ENCODE measurements around the gene MPP3.
"Not testable (repeated sequence)": the region's sequence is repeated elsewhere in the genome, so short reads cannot be mapped to it uniquely, and the experiment has no call there.

Gene MPP3

DNA sequence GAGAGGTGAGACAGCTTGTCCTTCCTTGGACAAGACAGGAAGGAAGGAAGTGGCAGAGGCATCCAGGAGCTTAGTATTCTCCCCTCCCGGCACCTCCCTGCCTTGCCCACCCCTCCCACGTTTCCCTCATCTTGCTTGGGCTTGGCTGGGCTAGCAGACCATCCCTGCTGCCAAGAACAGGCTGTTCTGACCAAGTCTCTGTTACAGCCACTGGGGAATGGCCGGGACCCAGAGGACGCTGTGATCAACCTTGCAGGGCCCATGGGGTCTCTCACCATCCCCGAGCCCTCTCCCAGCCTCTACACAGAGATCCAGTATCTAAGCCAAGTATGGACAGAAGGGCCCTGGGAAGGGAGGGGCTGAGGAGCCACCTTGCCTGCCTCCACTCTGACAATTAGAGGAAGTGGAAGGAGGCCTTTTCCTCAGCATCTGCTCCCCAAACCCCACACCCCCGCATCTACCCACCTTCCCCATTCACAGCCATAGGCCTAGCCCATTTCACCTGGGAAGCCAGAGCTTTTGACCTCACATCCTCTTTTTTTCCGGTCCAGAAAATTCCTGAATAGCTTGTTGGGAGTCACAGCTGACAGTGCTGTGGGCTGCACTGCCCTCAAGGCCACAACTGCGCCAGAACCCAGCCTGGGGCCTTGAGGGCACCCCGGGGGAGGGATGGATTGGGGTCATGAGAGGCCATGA, 28.1 kb upstream of the MPP3 start:
- DNase-seq, result no peak

DNA sequence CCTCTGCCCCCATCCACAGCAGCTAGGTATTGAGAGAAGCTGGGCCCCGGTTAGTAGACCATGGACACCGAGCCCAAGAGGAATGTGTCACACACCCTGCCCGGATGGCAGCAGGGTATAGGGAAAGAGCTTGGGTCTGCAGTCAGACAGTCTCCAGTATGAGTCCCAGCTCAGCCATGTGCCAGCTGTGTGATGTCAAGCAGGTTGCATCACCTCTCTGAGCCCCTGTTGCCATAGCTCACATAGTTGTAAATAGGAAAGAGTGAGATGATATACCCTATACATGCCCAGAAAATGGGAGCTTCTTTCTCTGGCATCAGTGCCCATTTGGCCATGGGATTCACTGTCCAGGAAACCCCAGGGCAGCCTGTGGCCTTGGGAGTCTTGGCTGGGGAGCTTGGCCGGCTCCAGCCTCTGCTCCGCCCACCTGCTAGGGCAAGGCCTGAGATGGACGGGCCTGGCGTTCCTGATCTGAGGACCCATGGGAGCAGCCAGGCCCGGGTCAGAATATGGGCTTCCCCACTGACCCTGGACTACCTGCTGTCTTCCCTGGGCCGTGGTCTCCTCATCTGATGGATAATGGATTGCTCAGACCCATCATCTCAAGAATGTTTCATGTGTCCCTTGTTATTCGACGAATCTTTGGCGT, 27.3 kb upstream of the MPP3 start:
- DNase-seq, result peak; percentile 8

DNA sequence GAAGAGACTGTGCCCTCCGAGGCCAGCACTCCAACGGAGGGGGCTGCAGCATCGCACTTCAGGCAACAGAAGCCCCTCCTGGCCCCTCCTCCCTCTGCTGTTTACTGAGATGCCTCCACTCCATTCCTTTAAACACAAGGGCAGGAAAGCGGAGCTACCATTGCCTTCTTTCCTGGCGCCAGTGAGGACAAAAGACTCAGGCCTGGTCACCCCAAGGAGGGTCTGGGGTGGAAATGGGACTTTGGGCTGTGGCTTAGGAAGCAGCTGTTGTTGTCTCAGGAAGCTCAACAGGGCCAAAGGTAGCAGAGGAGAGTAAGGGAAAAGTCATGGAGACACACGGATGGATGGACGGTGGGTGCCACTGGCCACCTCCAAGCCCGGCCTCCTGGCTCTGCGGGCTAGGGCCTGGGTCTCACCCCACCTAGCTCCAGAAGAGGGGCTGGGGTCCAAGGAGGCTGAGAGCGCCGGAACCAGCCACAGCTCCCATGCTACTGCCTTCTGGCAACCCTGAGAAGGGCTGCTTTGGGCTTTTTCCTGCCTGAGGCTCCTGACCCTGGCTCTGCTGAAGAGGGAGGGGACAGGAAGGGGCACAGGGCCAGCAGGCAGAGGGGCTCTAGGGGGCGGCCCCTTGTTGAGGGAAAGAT, 25.1 kb upstream of the MPP3 start:
- no peak for DNase-seq

DNA sequence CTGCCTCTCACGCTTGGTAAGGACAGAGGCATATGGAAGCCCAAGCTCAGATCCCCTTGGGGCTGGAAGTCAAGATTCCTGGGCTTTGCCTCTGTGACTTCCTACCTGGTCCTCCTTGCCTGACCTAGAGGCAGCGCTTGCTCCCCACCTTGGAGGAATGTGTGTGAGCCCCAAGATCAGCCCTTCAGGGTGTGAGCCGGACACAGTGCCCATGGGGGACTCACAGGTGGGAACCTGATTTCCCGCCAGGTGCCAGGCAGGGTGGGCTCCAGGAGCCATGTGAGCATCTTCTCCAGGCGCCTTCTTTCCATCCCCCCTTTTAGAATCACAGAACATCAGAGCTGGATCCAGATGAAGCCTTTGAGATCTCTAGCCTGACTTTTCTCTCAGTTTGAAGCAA, 24.2 kb upstream of the MPP3 start:
- no peak for DNase-seq

DNA sequence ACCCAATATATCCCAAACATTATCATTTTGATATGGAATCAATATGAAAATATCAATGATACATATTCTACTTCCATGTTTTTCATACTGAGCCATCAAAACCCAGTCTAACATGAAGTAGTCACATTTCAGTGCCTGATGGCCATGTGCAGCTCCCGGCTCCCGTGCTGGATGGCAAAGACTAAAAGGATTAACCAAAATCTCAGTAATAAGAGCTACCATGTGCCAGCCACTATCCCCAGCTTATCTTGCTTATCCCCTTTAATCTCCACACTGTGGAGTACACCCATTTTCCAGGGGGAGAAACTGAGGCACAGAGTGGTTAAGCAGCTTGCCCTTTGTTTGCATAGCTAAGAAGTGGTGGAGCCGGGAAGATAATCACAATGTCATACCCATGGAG, 23.2 kb upstream of the MPP3 start:
- DNase-seq, result no peak

DNA sequence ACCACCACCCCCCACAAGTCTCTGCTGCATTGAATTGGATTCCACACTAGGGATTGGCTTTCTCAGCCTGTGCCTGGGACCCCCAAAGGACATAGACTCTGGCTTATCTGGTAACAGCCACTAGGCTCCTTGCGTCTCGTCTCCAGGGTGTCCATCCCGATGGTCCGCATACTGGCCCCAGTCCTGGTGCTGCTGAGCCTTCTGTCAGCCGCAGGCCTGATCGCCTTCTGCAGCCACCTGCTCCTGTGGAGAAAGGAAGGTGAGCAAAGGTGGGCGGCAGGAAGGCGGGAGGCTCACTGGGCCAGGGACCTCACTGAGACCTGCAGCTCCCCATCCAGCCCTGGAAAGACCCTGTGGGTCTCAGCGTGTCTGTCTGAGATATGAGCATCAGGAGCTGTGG, 22.1 kb upstream of the MPP3 start:
- no peak for DNase-seq

DNA sequence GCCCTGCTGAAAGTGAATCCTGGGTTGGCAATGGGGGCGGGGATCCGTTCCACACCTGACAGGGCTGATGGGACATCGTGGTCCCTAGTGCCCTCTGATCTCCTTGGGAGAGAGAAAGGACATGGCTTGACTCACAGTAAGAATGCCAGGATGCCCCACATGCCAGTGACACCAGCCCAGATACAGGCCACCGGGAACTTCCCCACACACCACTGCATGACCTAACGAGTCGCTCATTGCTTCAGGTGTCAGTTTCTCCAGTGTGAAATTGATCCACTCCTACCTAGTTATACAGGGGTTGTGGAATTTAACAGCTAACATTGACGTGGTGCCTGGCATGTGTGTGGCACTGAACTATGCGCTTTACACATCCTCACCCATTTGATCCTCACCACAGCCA, 21.6 kb upstream of the MPP3 start:
- no peak for DNase-seq

DNA sequence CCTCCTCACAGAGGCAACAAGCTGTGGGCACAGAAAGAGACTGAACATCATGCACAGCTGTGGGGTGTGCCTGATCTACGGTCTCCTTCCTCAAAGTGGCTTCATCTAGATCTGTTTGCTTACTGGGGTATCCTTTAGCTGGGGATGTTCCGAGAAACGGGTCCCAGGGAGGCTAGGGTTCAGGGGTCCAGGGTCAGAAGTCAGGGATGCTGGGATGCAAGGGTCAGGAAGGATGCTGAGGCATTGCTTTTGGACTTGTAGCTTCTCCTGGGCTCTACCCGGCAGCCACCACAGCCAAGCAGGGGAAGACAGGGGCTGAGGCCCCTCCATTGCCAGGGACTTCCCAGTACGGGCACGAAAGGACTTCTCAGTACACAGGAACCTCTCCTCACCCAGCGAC, 20.6 kb upstream of the MPP3 start:
- no peak for DNase-seq

DNA sequence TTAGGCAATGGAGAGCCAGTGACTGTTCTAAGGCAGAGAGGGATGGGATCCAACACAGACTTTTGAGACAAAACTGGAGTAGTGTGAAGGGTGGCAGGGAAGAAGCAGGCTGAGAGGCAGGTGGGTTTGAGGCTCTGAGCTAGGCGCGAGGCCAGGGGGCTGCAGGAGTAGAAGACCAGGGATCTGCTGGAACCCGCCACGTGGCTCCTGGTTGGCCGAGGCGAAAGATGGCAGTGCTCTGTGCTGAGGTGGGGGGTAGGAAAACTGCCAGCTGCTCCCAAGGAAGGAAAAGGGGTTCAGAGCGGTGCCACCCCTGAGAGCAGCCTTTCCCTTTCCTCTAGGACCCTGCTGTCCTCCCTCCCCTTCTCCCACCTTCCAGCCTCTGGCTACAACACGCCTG, 19.6 kb upstream of the MPP3 start:
- no peak for DNase-seq

DNA sequence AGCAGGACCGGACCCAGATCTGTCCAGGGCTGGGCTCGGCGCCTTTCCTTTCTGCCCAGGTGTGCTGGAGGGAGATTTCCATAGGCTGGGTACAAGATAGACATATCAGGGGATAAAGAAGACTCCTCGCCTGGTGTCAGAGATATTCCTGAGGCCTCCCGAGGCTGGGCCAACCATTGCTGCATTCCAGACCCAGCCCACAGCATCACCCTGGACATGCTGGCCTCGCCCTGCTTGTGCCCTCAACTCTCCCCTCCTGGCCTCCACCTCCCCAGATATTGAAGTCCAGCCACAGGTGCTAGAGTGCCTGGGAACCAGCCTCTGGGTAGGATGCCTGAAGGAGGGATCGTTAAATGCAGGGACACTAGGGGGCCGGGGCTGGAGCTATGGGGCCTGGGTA, 16.2 kb upstream of the MPP3 start:
- DNase-seq, result no peak

DNA sequence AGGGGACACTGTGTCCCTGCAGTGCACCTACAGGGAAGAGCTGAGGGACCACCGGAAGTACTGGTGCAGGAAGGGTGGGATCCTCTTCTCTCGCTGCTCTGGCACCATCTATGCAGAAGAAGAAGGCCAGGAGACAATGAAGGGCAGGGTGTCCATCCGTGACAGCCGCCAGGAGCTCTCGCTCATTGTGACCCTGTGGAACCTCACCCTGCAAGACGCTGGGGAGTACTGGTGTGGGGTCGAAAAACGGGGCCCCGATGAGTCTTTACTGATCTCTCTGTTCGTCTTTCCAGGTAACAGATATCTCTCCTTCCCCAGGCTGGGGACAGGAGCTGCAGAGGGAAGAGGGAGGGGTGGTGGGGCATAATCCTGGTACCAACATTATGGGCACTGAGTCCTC, 15.7 kb upstream of the MPP3 start:
- DNase-seq, result no peak

DNA sequence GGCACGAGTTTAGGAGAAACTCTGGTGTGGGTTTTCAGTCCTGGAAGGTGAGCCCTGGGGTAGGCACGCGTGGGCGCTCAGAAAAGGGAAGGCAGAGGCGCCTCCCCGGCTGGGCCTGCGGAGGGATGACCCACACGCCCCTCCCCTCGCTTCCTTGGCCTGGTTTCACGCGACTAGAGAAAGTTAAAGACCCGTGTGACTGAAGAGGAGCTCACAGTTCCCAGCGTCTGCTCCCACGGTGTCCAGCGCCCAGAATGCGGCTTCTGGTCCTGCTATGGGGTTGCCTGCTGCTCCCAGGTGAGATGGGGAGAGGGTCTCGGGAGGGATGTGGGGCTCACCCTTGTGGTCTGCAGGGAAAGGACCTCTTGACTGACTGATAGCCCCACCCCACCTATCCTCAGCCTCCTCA, 14.0 kb upstream of the MPP3 start, which contains the start of gene CD300LG:
Gene CD300LG (plus strand): TSS at position 214 of the 409 bp plus-strand sequence. CDS start 41 bp downstream, at position 255.
- DNase-seq, result no peak

DNA sequence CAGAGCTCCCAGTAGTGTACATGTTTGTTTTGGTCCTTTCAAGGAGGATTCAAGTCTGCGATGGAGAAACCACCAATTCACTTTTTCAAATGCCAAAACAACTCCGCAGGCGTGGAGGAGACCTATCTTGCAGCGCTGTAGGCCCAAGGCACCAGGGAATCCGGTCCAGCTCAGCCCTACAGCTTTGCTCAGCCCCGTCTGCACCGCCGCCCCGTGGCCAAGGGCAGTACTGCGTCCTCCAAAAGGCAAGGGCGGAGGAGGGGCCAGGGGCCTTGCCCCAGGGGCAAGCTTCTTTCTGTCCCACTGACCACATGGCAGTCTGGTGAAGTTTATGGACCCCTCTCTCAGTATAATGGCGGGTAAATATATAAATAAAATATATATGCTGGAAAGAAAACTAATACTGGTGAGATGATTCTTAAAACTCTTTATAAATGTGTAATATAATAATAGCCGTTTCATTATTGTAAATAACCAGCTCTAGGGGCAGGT, 13.3 kb upstream of the MPP3 start:
- DNase-seq, result peak; percentile 64

DNA sequence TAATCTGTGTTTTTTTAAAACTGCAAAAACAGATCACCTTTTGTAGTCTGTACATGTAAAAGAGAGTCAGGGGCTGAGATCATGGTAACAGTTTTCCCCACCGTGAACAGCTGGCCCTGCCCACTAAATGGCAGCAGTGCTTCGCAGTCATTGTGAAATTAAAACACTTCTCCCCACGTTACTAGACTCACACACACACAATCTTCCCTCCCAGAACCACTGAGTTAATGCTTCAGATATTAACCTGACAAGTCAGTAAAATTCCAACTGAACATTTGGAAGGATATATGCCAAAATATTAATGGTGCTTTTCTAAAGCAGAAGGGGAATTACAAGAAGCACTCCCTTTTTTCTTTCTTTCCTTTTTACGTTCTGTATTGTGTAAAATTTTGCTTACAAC, 12.8 kb upstream of the MPP3 start:
- DNase-seq, result no peak

DNA sequence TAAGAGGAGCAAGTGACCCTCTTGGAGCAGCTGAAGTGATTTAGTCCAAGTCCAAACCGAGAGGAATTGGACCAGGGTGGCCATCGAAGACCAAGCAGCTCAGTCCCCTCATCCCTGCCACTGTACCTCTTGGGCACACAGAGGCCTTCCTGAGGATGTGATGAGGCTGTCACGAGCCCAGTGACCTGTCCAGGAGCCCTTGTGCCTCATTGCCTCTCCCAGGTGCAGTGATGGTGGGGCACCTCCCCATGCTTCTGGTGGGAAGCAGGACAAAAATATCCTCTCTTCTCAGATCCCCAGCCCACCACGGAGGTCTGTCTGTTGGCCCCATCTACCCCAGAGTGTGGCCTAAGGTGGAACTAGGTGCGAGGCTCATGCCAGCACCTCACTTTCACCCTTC, 11.3 kb upstream of the MPP3 start:
- DNase-seq, result no peak

DNA sequence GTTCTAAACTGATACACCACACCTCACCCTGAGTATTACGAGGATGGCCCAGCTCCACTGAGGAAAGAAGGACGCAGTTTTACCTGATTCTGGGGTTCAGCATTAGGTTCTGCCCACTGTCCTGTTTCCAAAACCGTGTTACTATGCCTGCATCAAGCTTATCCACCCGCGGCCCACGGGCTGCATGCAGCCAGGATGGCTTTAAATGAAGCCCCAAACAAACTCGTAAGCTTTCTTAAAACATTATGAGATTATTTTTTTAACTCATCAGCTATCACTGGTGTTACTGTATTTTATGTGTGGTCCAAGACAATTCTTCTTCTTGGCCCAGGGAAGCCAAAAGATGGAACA, 10.0 kb upstream of the MPP3 start:
- DNase-seq, result no peak

DNA sequence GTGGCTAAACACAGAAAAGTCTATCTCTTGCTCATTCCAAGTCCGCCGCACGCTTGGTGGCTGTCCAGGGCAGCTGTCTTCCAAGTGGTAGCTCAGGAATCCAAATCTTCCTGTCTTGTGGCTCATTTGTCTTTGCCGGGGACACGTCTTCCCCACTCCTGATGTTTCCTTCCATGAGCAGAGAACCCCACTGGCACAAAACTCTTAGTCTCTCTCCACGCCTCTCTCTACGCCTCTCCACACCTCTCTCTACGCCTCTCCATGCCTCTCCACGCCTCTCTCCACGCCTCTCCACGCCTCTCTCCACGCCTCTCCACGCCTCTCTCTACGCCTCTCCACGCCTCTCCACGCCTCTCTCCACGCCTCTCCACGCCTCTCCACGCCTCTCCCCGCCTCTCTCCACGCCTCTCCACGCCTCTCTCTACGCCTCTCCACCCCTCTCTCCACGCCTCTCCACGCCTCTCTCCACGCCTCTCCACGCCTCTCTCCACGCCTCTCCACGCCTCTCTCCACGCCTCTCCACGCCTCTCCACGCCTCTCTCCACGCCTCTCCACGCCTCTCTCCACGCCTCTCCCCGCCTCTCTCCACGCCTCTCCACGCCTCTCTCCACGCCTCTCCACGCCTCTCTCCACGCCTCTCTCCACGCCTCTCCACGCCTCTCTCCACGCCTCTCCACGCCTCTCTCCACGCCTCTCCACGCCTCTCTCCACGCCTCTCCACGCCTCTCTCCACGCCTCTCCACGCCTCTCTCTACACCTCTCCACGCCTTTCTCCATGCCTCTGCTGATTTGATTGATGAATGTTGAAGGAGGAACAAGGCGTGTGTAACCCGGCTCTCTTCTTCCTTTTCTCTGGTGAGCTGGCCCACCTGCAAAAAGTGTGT, 9.4 kb upstream of the MPP3 start:
- not testable (repeated sequence) for DNase-seq

DNA sequence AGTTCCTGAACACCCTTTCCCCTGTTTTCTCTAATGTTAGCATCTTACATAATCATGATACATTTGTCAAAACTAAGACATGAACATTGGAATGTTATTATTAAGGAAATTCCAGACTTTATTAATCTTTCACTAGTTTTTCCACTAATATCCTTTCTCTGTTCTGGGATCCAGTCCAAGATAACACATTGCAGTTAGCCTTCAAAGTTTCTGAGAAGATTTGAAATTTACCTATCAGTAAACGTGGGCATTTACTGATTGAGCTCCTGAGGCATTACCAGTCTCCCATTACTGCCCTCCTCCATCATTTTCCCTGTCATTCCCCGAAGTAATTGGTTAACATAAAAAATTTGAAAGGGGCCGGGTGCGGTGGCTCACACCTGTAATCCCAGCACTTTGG, 8.3 kb upstream of the MPP3 start:
- DNase-seq, result no peak

DNA sequence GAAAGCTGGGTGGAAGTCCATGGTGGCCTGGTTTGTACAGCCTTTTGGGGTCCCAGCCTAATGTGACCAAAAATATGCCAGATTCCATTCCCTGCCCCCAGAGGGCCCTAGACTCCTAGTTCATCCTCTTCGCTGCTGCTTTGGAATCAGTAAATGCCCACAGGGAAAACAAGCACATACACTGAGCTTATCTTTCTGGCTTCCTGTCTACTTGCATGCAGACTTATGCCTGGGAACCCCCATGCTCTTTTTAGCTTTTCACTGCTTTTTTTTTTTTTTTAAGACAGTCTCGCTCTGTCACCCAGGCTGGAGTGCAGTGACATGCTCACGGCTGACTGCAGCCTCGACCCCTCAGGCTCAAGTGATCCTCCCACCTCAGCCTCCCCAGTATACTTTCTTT, 7.9 kb upstream of the MPP3 start:
- peak; percentile 22 for DNase-seq

DNA sequence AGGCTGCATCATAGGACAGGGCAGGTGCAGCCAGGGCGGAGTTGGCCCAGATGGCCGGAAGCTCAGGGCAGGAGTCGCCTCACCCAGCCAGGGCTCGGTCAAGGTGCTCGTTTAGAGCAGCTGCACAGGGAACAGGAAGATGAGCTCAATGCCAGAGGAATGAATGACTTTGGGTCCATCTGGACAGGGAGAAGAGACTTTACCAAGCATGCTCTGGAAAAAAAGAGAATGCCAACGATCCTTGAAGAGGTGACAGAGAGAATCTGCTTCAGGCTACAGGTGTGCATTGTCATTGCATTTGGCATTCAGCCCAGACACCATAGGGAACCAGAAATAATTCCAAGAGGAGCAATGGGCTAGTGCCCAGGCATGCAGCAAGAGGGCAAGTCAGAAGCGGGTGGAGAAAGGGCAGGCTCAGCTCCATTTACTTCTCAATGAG, 6.7 kb upstream of the MPP3 start:
- DNase-seq, result no peak

DNA sequence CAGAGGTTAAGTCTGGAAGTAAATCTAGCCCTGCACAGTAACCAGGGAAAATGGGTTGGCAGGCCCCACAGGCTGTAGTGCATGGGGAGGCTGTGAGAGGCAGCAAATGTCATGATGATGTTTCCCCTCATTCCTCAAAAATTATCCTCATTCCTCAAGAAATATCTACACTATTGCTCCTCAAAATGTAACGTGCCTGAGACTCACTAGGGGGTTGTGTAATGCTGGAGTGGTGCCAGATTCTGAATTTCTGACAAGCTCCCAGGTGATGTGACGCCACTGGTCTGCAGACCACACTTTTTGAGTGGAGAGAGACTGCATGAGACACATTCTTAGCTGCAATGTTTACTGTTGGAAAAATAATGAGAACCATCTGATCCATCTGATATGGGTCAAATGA, 1.2 kb upstream of the MPP3 start:
- DNase-seq, result peak; percentile 82

DNA sequence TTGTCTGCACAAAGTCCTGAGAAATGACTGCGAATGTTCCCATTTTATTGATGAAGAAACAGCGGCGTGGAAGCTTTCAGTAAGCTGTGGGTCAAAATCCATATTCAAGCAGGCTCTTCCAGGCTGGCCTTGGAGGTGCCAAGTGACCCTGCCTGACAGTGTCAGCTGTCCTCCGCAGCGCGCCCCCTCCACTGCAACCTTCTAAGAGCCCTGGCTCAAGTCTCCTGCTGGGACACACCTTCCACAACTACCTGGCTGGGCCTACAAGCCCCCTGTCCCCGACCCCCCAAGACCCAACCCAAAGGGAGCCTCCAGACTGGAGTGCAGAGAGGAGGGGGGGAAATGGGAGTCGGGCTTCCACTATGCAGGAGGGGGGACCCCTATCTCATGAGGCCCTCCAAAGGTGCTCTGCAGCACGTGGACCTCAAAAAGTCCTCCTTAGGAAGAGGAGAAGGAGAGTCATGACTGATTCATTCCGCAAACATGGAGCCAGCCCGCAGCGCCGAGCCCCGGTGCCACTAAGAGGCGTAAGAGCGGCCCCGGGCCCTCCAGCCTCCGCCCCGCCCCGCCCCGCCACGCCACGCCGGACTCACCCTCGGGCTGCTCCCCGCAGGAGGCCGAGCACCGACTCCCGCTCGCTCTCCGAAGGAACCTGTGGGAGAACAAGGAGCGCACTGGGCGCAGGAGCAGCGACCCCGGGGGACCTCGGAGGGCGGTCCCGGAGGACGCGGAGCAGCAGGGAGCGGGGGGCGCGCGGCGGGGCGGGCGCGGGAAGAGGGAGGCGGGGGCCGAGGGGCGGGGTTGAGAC, 574 bp downstream of the MPP3 start:
- DNase-seq, result peak; percentile 76

Data from fibroblast of skin of right biceps (primary cell).